Retina (tissue), 1 donor: ENCODE data around the gene L3MBTL3.

Source experiments
- DNase-seq: peaks from one replicate; pipeline ENCODE4 v3.0.0-alpha.2; 2016

Gene L3MBTL3

DNA sequence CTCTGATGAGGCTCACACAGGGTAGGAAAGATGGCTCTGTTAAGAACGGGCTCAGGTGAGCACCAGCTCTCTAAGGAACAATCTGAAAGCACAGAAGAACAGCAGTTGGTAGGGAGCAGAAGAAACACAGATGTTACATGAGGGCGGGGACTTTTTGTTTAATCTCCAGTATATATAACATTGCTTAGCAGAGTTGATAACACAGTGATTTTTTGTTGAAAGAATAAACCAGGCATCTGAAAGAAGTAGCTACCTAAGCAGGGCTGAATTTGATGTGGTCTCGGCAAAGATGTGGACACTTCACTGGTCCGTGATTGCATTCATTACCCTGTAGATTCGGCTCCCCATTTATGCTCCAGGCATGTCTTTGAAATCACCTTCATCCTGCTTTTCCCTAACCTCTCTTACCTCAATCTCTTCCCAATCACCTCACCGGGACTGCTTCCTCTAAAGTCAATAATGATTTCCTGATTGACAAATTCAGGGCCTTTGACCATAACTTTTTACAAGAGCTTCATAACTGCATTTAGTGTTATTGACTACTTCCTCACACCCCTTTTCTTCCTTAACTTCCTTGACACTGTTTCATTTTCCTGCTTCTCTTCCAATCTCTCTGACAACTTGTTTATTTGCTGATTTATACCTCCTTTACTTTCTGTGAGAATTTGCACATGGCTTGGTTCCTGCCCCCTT lies 170.0 kb downstream of the L3MBTL3 start:
- DNase-seq: no peak

DNA sequence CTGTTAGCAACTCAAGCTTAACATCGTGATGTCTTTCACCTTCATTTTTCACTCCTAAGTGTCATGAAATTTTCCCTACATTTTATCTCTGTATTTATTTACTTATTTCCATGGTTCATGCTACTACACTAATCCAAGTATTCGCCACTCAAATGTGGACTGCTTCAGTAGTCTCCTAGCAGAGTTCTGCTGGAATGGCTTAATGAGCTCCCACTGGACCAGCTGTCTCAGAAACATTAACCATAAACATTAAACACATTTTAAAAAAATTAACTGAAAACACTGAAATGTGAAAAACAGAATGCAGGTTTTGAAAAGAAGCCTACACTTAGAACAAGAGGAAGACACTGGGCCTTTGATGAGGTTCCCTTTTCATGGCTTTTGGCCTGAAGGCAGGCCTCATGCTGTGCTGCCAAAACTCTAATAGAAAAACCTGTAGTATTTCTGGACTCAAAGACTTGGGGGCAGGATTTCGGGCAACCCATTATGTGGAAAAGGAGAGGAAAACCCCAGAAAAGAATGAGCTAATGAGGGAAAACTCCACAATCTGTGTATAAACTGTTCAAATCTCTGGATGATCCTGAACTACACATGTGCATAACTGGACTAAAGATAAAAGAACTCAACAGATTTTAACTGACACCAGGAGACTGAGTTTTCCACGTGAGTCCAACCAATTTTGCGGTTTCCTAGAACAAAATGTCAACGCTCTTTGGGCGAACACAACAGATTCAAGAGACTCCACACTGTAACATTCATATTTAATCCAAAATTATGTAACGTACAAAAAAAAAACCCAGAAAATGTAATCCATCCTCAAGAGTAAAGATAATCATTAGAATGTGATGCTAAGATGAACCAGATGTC lies 171.4 kb downstream of the L3MBTL3 start:
- DNase-seq: no peak
